RWPE2 (cell line): ENCODE measurements around the gene ALKBH8.
"Not testable (repeated sequence)": the region's sequence is repeated elsewhere in the genome, so short reads cannot be mapped to it uniquely, and the experiment has no call there.

Source experiments
- ATAC-seq: fragments of 200-7000 bp; cut with Tn5 transposase; 3 replicates; pipeline ENCODE4 v1.9.1; 2021; ENCODE audit warnings: low read depth
- DNase-seq: peaks from one replicate; pipeline ENCODE4 v3.0.0-alpha.2; 2020; ENCODE audit warnings: low spot score
- H3K27ac ChIP-seq: fragments of 450-650 bp; 2 replicates; pipeline ENCODE4 v1.5.1; 2017; ENCODE audit warnings: mild to moderate bottlenecking; ENCODE audit not compliant: poor library complexity, severe bottlenecking
- H3K27me3 ChIP-seq: fragments of 250-450 bp; sonication (Bioruptor Pico); 2 replicates; pipeline ENCODE4 v1.5.1; 2021; ENCODE audit warnings: mild to moderate bottlenecking, moderate library complexity; ENCODE audit not compliant: insufficient read depth, poor library complexity, severe bottlenecking
- H3K36me3 ChIP-seq: fragments of 250-450 bp; sonication (Bioruptor Pico); 2 replicates; pipeline ENCODE4 v1.5.1; 2020; ENCODE audit warnings: low read depth, mild to moderate bottlenecking, moderate library complexity
- H3K4me1 ChIP-seq: fragments of 250-450 bp; sonication (Bioruptor Pico); 2 replicates; pipeline ENCODE4 v1.5.1; 2021; ENCODE audit warnings: mild to moderate bottlenecking, moderate library complexity; ENCODE audit not compliant: insufficient read depth, poor library complexity, severe bottlenecking
- H3K4me3 ChIP-seq: fragments of 250-450 bp; sonication (Bioruptor Pico); 2 replicates; pipeline ENCODE4 v1.5.1; 2021; ENCODE audit warnings: mild to moderate bottlenecking, moderate library complexity; ENCODE audit not compliant: severe bottlenecking
- H3K9me3 ChIP-seq: fragments of 250-450 bp; sonication (Bioruptor Pico); 2 replicates; pipeline ENCODE4 v1.5.1; 2021; ENCODE audit warnings: mild to moderate bottlenecking, moderate library complexity; ENCODE audit not compliant: severe bottlenecking
- TF ChIP-seq, protein P1 (sequence below): fragments of 450-650 bp; IDR thresholded peaks from one replicate; pipeline ENCODE4 v1.5.1; 2017; ENCODE audit warnings: mild to moderate bottlenecking, moderate library complexity; ENCODE audit not compliant: poor library complexity, severe bottlenecking

The ALKBH8 gene

DNA sequence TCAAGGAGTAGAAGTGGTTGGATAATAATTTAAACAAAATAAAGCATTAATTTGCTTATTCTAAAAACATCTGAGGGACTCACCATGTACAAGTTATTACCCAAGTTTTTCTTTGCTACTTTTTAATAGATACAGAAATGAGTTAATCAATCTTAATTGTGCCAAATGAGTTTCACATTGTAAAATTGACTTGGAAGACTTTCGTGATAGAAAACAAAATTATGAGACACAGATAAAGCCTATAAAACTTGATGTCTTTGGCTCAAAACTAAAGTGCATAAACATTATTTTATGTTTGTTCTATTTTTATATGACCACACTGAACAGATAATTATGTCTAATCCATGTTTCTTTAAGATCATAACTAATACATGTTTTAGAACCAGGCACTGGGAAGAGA lies 97.8 kb downstream of the ALKBH8 start:
- ATAC-seq = no peak
- Histone ChIP-seq H3K4me3 (no peak overlapping the region), H3K27me3 (no peaks in the 10 kb centered on the region), H3K9me3 (no peaks in the 10 kb centered on the region), H3K4me1 (no peaks in the 10 kb centered on the region), H3K36me3 (no peaks in the 10 kb centered on the region), H3K27ac (no peak overlapping the region)
- TF ChIP-seq, protein P1, sequence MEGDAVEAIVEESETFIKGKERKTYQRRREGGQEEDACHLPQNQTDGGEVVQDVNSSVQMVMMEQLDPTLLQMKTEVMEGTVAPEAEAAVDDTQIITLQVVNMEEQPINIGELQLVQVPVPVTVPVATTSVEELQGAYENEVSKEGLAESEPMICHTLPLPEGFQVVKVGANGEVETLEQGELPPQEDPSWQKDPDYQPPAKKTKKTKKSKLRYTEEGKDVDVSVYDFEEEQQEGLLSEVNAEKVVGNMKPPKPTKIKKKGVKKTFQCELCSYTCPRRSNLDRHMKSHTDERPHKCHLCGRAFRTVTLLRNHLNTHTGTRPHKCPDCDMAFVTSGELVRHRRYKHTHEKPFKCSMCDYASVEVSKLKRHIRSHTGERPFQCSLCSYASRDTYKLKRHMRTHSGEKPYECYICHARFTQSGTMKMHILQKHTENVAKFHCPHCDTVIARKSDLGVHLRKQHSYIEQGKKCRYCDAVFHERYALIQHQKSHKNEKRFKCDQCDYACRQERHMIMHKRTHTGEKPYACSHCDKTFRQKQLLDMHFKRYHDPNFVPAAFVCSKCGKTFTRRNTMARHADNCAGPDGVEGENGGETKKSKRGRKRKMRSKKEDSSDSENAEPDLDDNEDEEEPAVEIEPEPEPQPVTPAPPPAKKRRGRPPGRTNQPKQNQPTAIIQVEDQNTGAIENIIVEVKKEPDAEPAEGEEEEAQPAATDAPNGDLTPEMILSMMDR = no peak
- no peak for DNase-seq

DNA sequence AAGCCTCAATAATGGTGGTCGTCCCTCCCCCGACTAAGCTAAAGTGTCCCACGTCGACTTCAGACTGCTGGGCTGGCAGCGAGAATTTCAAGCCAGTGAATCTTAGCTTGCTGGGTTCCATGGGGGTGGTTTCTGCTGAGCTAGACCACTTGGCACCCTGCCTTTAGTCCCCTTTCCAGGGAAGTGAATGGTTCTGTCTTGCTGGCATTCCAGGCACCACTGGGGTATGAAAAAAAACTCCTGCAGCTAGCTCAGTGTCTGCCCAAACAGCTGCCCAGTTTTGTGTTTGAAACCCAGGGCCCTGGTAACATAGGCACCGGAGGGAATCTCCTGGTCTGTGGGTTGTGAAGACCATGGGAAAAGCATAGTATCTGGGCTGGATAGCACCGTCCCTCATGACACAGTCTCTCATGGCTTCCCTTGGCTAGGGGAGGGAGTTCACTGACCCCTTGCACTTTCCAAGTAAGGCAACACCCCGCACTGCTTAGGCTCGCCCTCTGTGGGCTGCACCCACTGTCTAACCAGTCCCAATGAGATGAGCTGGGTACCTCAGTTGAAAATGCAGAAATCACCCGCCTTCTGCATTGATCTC lies 99.2 kb downstream of the ALKBH8 start:
- H3K9me3 ChIP-seq, H3K36me3 ChIP-seq, H3K4me1 ChIP-seq, H3K27me3 ChIP-seq, H3K4me3 ChIP-seq, H3K27ac ChIP-seq, ATAC-seq, DNase-seq: not testable (repeated sequence)

DNA sequence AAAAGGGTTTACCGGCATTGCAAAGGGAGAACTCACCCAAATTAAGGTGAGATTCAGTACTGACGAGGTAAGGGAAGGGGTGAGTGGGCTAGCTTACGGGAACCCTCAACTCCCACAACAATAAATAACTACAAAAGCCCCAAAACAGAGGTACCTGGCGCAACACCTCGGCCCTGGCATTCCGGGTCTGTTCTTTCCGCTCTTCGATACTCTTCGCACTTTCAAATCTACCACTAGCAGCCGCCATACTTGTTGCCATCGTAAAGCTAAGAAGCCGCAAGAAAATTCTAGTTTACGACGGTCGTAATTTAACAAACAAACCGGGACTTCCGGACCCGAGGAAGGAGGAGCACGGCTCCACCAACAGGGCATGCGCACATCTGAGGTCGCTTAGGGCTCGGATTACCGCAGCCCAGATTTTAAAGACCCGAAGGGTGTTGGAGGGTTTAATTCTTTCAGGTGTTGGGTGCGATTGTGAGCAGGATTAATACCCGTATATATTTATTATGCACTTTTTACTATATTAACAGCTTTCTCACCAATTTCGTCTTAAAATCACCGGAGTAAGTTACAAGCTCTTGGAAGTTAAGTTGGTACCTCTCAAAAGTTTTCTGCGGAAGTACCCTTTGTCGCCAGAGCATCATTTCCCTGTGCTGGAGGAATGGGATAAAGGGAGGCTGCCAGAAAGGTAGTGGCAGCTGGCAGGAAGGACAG lies 107.8 kb downstream of the ALKBH8 start, which contains the start of gene CWF19L2:
Gene CWF19L2 (minus strand): TSS at position 268 of the 714 bp plus-strand sequence. CDS start 9 bp downstream, at position 259.
- DNase-seq (peak; percentile 83), ATAC-seq (peak; percentile 97)
- Histone ChIP-seq H3K36me3 (peaks cover 26% of the 10 kb centered on the region), H3K27ac (peak within 1 kb of the TSS; percentile 5), H3K4me3 (peak within 1 kb of the TSS; percentile 56), H3K9me3 (no peaks in the 10 kb centered on the region), H3K27me3 (no peaks in the 10 kb centered on the region), H3K4me1 (peaks cover 13% of the 10 kb centered on the region)
- TF ChIP-seq, protein P1 = no peak

DNA sequence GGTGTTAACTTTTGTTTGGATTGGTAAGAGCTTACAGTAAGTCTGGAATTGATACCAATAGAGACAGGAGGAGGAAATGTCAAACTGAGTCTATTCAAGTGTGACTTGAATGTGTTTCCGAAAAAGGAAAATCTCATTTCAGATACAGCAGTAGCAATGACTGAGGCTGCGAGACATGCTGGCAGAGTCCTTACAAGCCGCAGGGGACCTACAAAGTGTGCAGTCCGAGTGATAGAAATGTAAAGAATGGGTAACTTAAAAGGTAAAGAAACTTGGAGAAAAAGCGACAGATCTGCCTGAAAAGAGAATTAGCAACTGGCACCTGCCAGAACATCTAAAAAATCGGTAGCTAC lies 108.4 kb downstream of the ALKBH8 start:
- Histone ChIP-seq H3K27me3 (no peaks in the 10 kb centered on the region), H3K36me3 (peaks cover 31% of the 10 kb centered on the region), H3K27ac (peak overlapping the region; percentile 5), H3K9me3 (no peaks in the 10 kb centered on the region), H3K4me3 (peak overlapping the region; percentile 56), H3K4me1 (peaks cover 13% of the 10 kb centered on the region)
- no peak for DNase-seq
- ATAC-seq = peak; percentile 55
- TF ChIP-seq, protein P1 = no peak

DNA sequence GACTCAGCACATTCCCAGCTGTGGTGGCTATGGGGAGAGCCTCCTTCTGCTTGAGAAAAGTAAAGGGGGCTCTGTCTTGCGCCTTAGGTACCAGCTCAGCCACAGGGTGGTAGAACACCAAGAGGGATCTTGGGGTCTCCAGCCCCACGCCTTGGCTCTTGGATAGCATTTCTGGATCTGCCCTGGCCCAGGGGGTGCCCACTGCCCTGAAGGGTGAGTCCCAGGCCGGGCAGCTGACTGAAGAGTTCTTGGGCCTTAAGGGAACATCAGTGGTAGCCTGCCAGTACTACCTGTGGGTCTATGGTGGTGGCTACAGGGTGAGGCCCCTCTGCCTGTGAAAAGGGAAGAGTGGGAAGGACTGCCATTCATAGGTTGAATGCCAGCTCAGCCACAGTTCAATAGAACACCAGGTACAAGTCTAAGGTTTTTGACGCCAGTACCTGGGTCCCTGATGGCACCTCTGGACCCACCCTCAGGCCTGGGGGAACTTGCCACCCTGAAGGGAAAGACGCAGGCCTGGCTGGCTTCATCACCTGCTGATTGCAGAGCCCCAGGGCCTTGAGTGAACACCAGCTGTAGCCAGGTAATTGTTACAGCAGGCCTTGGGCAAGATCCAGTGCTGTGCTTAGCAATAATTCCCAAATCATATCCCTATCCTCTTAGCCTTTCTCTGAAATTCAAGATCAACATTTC lies 111.8 kb downstream of the ALKBH8 start:
- TF ChIP-seq, protein P1 = no peak
- Histone ChIP-seq H3K36me3 (peaks cover 42% of the 10 kb centered on the region), H3K4me3 (no peak overlapping the region), H3K4me1 (peaks cover 13% of the 10 kb centered on the region), H3K27ac (no peak overlapping the region), H3K27me3 (no peaks in the 10 kb centered on the region), H3K9me3 (no peaks in the 10 kb centered on the region)
- ATAC-seq (no peak), DNase-seq (no peak)
